ENCODE data around the gene MXD4. TPM values are rescaled to one million over a fixed set of nuclear protein-coding genes. Genes with fewer than 3 reads are reported as not detected.

Gene MXD4
- total RNA-seq, 1 experiment from 2014 or later = 9.1 TPM

GRCh38 chr4:2289955-2290333, 28.0 kb upstream of the MXD4 start:
- no peaks in the 10 kb centered on the region for H3K27me3 ChIP-seq (replicated peaks; ENCODE audit: insufficient read depth, low read depth, low read length, poor library complexity)
- CTCF ChIA-PET = no interaction called here
- BruUV-seq (replicated peaks) = no TSS peak
- POLR2A ChIA-PET (ENCODE audit: low non-redundant PET) = no interaction called here
- H3K27ac ChIP-seq (ENCODE audit: low read depth, low read length, poor library complexity, severe bottlenecking) = no peak overlapping the region
- no peaks in the 10 kb centered on the region for H3K36me3 ChIP-seq (ENCODE audit: insufficient read depth, low read length, poor library complexity, severe bottlenecking)
- no peak for TF ChIP-seq CTCF (conservative IDR thresholded peaks at IDR 0.05; ENCODE audit: low read depth, low read length)
- H3K4me1 ChIP-seq (ENCODE audit: insufficient read depth, low read length, poor library complexity, severe bottlenecking) = peaks cover 9% of the 10 kb centered on the region
- intact Hi-C loops (cut with micrococcal nuclease; ENCODE audit: unreplicated experiment) = no loop called here
- no peaks in the 10 kb centered on the region for H3K9me3 ChIP-seq (ENCODE audit: low read depth, low read length, poor library complexity, severe bottlenecking)
- DNase-seq (ENCODE audit: low spot score) = no peak
- no peak overlapping the region for H3K4me3 ChIP-seq (ENCODE audit: low read depth, low read length, poor library complexity, severe bottlenecking)

DNA sequence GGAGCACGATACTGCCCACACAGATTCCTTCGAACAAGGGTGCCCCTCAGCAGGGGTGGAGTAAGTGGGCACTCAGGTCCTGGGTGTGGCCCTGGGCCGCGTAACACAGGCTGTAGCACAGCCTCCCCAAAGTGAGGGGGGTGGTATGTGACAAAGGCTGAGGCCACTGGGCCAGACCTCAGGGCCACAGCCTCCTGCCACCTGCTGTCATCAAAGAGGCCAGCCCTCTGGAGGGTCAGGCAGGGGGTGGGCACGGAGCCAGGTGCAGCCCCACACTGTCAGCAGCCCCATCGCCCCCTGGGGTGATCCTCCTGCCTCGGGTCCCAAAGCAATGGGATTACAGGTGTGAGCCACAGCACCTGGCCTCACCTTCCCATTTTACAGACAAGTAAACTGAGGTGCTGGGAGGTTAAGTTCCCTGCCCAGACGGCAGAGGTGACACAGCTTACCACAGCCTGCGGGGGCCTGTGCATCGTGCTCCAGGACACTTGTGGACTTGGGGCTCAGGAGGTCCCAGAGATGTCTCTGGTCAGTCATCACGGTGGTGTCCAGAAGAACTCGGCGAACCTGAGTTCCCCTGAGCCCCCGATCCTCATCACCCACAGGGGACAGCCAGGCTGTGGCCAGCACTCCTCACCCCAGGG, 27.5 kb upstream of the MXD4 start:
- intact Hi-C loops (cut with micrococcal nuclease; ENCODE audit: unreplicated experiment) = no loop called here
- no peaks in the 10 kb centered on the region for H3K36me3 ChIP-seq (ENCODE audit: insufficient read depth, low read length, poor library complexity, severe bottlenecking)
- H3K4me1 ChIP-seq (ENCODE audit: insufficient read depth, low read length, poor library complexity, severe bottlenecking) = peaks cover 9% of the 10 kb centered on the region
- no peak for DNase-seq (ENCODE audit: low spot score)
- H3K27ac ChIP-seq (ENCODE audit: low read depth, low read length, poor library complexity, severe bottlenecking) = no peak overlapping the region
- CTCF ChIA-PET = no interaction called here
- no peak overlapping the region for H3K4me3 ChIP-seq (ENCODE audit: low read depth, low read length, poor library complexity, severe bottlenecking)
- TF ChIP-seq EZH2 (IDR thresholded peaks at IDR 0.05; ENCODE audit: borderline replicate concordance, low read depth, low read length, poor library complexity, severe bottlenecking) (no peak), CTCF (conservative IDR thresholded peaks at IDR 0.05; ENCODE audit: low read depth, low read length) (no peak)
- no TSS peak for BruUV-seq (replicated peaks)
- POLR2A ChIA-PET (ENCODE audit: low non-redundant PET) = no interaction called here
- H3K9me3 ChIP-seq (ENCODE audit: low read depth, low read length, poor library complexity, severe bottlenecking) = no peaks in the 10 kb centered on the region
- H3K27me3 ChIP-seq (replicated peaks; ENCODE audit: insufficient read depth, low read depth, low read length, poor library complexity) = no peaks in the 10 kb centered on the region

- Histone ChIP-seq H3K36me3 (ENCODE audit: insufficient read depth, low read length, poor library complexity, severe bottlenecking) (no peaks in the 10 kb centered on the region), H3K27ac (ENCODE audit: low read depth, low read length, poor library complexity, severe bottlenecking) (no peak overlapping the region), H3K27me3 (replicated peaks; ENCODE audit: insufficient read depth, low read depth, low read length, poor library complexity) (no peaks in the 10 kb centered on the region), H3K4me3 (ENCODE audit: low read depth, low read length, poor library complexity, severe bottlenecking) (no peak overlapping the region), H3K9me3 (ENCODE audit: low read depth, low read length, poor library complexity, severe bottlenecking) (no peaks in the 10 kb centered on the region), H3K4me1 (ENCODE audit: insufficient read depth, low read length, poor library complexity, severe bottlenecking) (peaks cover 7% of the 10 kb centered on the region)
- intact Hi-C loops (cut with micrococcal nuclease; ENCODE audit: unreplicated experiment) = no loop called here
- TF ChIP-seq EZH2 (IDR thresholded peaks at IDR 0.05; ENCODE audit: borderline replicate concordance, low read depth, low read length, poor library complexity, severe bottlenecking) (no peak), CTCF (conservative IDR thresholded peaks at IDR 0.05; ENCODE audit: low read depth, low read length) (no peak)
- POLR2A ChIA-PET (ENCODE audit: low non-redundant PET) = no interaction called here
- DNase-seq (ENCODE audit: low spot score) = no peak
- CTCF ChIA-PET = no interaction called here
- no TSS peak for BruUV-seq (replicated peaks)
These were observed 26.2 kb upstream of the MXD4 start for GRCh38 chr4:2288051-2288541.
